ENCODE results near the gene KRT81.
"Not testable (repeated sequence)": the region's sequence is repeated elsewhere in the genome, so short reads cannot be mapped to it uniquely, and the experiment has no call there.

The KRT81 gene

DNA sequence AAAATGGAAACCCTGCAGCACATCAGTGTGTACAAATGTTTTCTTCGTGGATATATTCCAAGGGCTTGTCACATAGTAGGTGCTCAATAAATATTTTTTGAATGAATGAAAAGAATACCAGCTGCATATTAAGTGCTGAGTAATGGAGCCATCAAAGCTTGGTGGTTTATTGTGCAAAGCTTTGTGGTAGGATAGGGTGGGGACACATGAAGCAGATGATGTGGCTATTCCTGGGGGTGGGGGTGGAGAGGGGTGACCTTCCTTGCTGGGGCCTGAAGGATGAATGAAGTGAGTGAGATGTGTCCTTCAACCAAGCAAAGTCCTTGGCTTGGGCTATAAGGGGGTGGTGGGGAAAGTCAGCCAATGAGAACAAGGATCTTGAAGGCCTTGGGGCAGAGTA, 4.3 kb upstream of the KRT81 start:
- Histone ChIP-seq H3K4me3 (ENCODE audit: insufficient read depth in 1 of 2, low read depth in 1 of 2, low read length in 2 of 2) (no peak overlapping the region), H4K8ac (ENCODE audit: low read length) (no peak overlapping the region), H3K18ac (ENCODE audit: low read depth in 1 of 2, low read length in 2 of 2) (no peak overlapping the region), H3K23ac (ENCODE audit: low read length in 2 of 2) (no peak overlapping the region), H3K27me3 (ENCODE audit: control insufficient read depth in 1 of 2, insufficient read depth in 1 of 2, low read length in 2 of 2) (peaks cover 50 to 54% of the 10 kb centered on the region in 2 experiments), H3K4me2 (ENCODE audit: low read length, poor library complexity, severe bottlenecking) (no peak overlapping the region), H3K79me1 (replicated peaks; ENCODE audit: low read length, poor library complexity, severe bottlenecking) (no peaks in the 10 kb centered on the region), H2BK15ac (ENCODE audit: low read depth, poor library complexity, severe bottlenecking) (no peak overlapping the region), H2BK120ac (ENCODE audit: low read depth, low read length) (no peak overlapping the region), H3K36me3 (ENCODE audit: control insufficient read depth in 1 of 2, insufficient read depth in 2 of 2, low read depth in 1 of 2, low read length in 2 of 2) (no peaks in the 10 kb centered on the region), H3K14ac (ENCODE audit: low read length in 2 of 2) (no peak overlapping the region), H3K9ac (ENCODE audit: low read length) (no peak overlapping the region), H3K27ac (ENCODE audit: low read length, poor library complexity, severe bottlenecking) (no peak overlapping the region), H3K4me1 (ENCODE audit: control insufficient read depth, insufficient read depth, low read depth, low read length) (no peaks in the 10 kb centered on the region), H3K4ac (ENCODE audit: low read depth in 1 of 2, low read length in 2 of 2) (no peak overlapping the region), H2BK12ac (ENCODE audit: low read length in 2 of 2) (no peak overlapping the region), H4K91ac (ENCODE audit: low read length) (no peak overlapping the region), H2AK5ac (ENCODE audit: low read length, severe bottlenecking) (no peak overlapping the region), H2AFZ (ENCODE audit: low read depth, low read length) (no peak overlapping the region), H3K9me3 (ENCODE audit: control insufficient read depth, low read length) (no peaks in the 10 kb centered on the region), H2BK5ac (ENCODE audit: low read depth, low read length, poor library complexity, severe bottlenecking) (no peak overlapping the region)
- no peak for DNase-seq
- WGBS = 55% methylated on average over 1 of the region's 1 CpG

DNA sequence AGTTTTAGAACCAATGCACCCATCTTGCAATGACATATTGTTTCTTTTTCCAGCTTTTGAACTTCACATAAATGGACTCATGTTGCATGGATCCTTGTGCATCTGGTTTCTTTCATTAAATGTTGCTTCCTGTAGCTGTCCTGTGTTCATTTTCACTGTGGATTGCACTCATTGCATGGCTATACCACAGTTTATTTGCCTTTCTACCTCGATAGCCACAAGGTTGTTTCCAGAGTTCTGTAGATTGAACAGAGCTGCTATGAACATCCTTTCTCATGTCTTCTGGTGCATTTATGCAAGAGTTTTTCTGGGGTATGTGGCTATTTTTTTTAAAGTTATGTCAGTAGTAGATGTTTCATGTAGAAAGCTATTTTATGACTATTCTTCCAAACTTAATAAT, 3.5 kb upstream of the KRT81 start:
- H3K4me1 ChIP-seq (ENCODE audit: control insufficient read depth, insufficient read depth, low read depth, low read length) = no peaks in the 10 kb centered on the region
- DNase-seq = no peak
- H3K9ac ChIP-seq (ENCODE audit: low read length) = no peak overlapping the region
- H2AK5ac ChIP-seq (ENCODE audit: low read length, severe bottlenecking) = no peak overlapping the region
- no peak overlapping the region for H3K27ac ChIP-seq (ENCODE audit: low read length, poor library complexity, severe bottlenecking)
- no peak overlapping the region for H3K23ac ChIP-seq (ENCODE audit: low read length in 2 of 2)
- 29% methylated on average over 1 of the region's 1 CpG for WGBS
- H3K4me3 ChIP-seq (ENCODE audit: insufficient read depth in 1 of 2, low read depth in 1 of 2, low read length in 2 of 2) = no peak overlapping the region
- H2BK120ac ChIP-seq (ENCODE audit: low read depth, low read length) = no peak overlapping the region
- no peak overlapping the region for H3K14ac ChIP-seq (ENCODE audit: low read length in 2 of 2)
- no peaks in the 10 kb centered on the region for H3K36me3 ChIP-seq (ENCODE audit: control insufficient read depth in 1 of 2, insufficient read depth in 2 of 2, low read depth in 1 of 2, low read length in 2 of 2)
- H2BK15ac ChIP-seq (ENCODE audit: low read depth, poor library complexity, severe bottlenecking) = no peak overlapping the region
- H3K79me1 ChIP-seq (replicated peaks; ENCODE audit: low read length, poor library complexity, severe bottlenecking) = no peaks in the 10 kb centered on the region
- no peak overlapping the region for H3K18ac ChIP-seq (ENCODE audit: low read depth in 1 of 2, low read length in 2 of 2)
- no peak overlapping the region for H4K8ac ChIP-seq (ENCODE audit: low read length)
- no peak overlapping the region for H2AFZ ChIP-seq (ENCODE audit: low read depth, low read length)
- H3K4ac ChIP-seq (ENCODE audit: low read depth in 1 of 2, low read length in 2 of 2) = no peak overlapping the region
- no peaks in the 10 kb centered on the region for H3K9me3 ChIP-seq (ENCODE audit: control insufficient read depth, low read length)
- H3K27me3 ChIP-seq (ENCODE audit: control insufficient read depth in 1 of 2, insufficient read depth in 1 of 2, low read length in 2 of 2) = peaks cover 45 to 47% of the 10 kb centered on the region in 2 experiments
- no peak overlapping the region for H2BK5ac ChIP-seq (ENCODE audit: low read depth, low read length, poor library complexity, severe bottlenecking)
- no peak overlapping the region for H3K4me2 ChIP-seq (ENCODE audit: low read length, poor library complexity, severe bottlenecking)
- no peak overlapping the region for H4K91ac ChIP-seq (ENCODE audit: low read length)
- no peak overlapping the region for H2BK12ac ChIP-seq (ENCODE audit: low read length in 2 of 2)

DNA sequence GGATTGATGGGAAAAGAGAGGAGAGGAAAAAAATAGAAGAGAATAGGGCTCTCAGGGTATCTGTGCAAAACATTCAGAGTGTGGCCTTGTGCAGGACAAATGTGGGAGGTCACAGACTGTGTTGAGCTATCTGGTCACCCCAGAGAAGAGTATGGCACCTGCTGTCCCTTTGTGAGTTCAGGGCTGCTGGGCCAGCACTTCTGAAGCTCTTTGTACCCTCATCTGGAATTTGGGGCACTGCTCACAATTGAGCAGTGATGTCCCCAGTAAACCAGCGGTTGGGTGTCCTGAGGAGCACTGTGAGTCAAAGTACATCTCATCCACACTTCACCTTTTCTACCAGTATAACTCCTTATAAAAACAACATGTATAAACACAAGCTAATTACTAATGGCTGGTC, 2.6 kb upstream of the KRT81 start:
- H3K36me3 ChIP-seq (ENCODE audit: control insufficient read depth in 1 of 2, insufficient read depth in 2 of 2, low read depth in 1 of 2, low read length in 2 of 2) = no peaks in the 10 kb centered on the region
- H3K27ac ChIP-seq (ENCODE audit: low read length, poor library complexity, severe bottlenecking) = no peak overlapping the region
- no peak overlapping the region for H3K4ac ChIP-seq (ENCODE audit: low read depth in 1 of 2, low read length in 2 of 2)
- H2BK15ac ChIP-seq (ENCODE audit: low read depth, poor library complexity, severe bottlenecking) = no peak overlapping the region
- no peak overlapping the region for H2AK5ac ChIP-seq (ENCODE audit: low read length, severe bottlenecking)
- no peak overlapping the region for H2BK12ac ChIP-seq (ENCODE audit: low read length in 2 of 2)
- no peak overlapping the region for H3K23ac ChIP-seq (ENCODE audit: low read length in 2 of 2)
- peaks cover 43 to 45% of the 10 kb centered on the region in 2 experiments for H3K27me3 ChIP-seq (ENCODE audit: control insufficient read depth in 1 of 2, insufficient read depth in 1 of 2, low read length in 2 of 2)
- H3K18ac ChIP-seq (ENCODE audit: low read depth in 1 of 2, low read length in 2 of 2) = no peak overlapping the region
- no peaks in the 10 kb centered on the region for H3K4me1 ChIP-seq (ENCODE audit: control insufficient read depth, insufficient read depth, low read depth, low read length)
- H3K9ac ChIP-seq (ENCODE audit: low read length) = no peak overlapping the region
- H2BK120ac ChIP-seq (ENCODE audit: low read depth, low read length) = no peak overlapping the region
- no CpG with 5 or more reads among the region's 1 CpG for WGBS
- no peaks in the 10 kb centered on the region for H3K79me1 ChIP-seq (replicated peaks; ENCODE audit: low read length, poor library complexity, severe bottlenecking)
- DNase-seq = no peak
- no peak overlapping the region for H3K4me2 ChIP-seq (ENCODE audit: low read length, poor library complexity, severe bottlenecking)
- H2BK5ac ChIP-seq (ENCODE audit: low read depth, low read length, poor library complexity, severe bottlenecking) = no peak overlapping the region
- H2AFZ ChIP-seq (ENCODE audit: low read depth, low read length) = no peak overlapping the region
- H3K14ac ChIP-seq (ENCODE audit: low read length in 2 of 2) = no peak overlapping the region
- no peak overlapping the region for H3K4me3 ChIP-seq (ENCODE audit: insufficient read depth in 1 of 2, low read depth in 1 of 2, low read length in 2 of 2)
- no peaks in the 10 kb centered on the region for H3K9me3 ChIP-seq (ENCODE audit: control insufficient read depth, low read length)
- H4K8ac ChIP-seq (ENCODE audit: low read length) = no peak overlapping the region
- no peak overlapping the region for H4K91ac ChIP-seq (ENCODE audit: low read length)

DNA sequence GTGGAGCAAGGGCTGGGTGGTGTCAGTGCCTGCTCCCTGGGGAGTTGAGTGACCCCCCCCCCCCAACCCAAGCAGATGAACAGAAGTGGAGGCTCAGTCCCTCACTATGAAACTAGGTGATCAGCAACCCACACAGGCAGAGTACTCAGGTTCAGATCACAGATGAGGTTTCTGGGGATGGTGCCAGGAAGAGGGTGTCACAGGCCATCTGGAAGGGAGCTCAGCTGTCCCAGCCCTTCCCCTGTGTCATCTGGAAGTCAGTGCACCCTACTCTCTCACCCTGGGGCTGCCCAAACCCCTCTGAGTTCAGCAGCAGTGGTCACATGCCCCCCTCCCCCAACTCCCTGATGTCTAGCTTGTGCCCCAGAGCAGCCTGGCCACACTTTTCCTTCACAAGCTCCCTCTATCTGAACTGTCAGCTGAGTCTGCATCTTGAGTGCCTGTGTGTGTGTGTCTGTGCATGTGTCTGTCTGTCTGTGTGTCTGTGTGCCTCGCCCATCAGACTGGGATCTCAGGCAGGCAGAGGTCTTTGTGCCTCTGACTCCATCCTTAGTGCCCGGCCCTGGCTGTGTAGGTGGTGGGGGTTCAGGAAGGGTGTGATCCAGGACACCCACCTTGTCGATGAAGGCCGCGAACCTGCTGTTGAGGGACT, 725 bp downstream of the KRT81 start:
- H2BK120ac ChIP-seq (ENCODE audit: low read depth, low read length); H4K91ac ChIP-seq (ENCODE audit: low read length); H3K4me1 ChIP-seq (ENCODE audit: control insufficient read depth, insufficient read depth, low read depth, low read length); H3K18ac ChIP-seq (ENCODE audit: low read depth in 1 of 2, low read length in 2 of 2); H2BK15ac ChIP-seq (ENCODE audit: low read depth, poor library complexity, severe bottlenecking); H3K23ac ChIP-seq (ENCODE audit: low read length in 2 of 2); H3K36me3 ChIP-seq (ENCODE audit: control insufficient read depth in 1 of 2, insufficient read depth in 2 of 2, low read depth in 1 of 2, low read length in 2 of 2); H3K9ac ChIP-seq (ENCODE audit: low read length); H4K8ac ChIP-seq (ENCODE audit: low read length); H3K27ac ChIP-seq (ENCODE audit: low read length, poor library complexity, severe bottlenecking); H3K4me2 ChIP-seq (ENCODE audit: low read length, poor library complexity, severe bottlenecking); H3K4ac ChIP-seq (ENCODE audit: low read depth in 1 of 2, low read length in 2 of 2); H3K9me3 ChIP-seq (ENCODE audit: control insufficient read depth, low read length); H3K79me1 ChIP-seq (replicated peaks; ENCODE audit: low read length, poor library complexity, severe bottlenecking); H3K14ac ChIP-seq (ENCODE audit: low read length in 2 of 2); H2BK12ac ChIP-seq (ENCODE audit: low read length in 2 of 2); H2AFZ ChIP-seq (ENCODE audit: low read depth, low read length); H2BK5ac ChIP-seq (ENCODE audit: low read depth, low read length, poor library complexity, severe bottlenecking); H3K4me3 ChIP-seq (ENCODE audit: insufficient read depth in 1 of 2, low read depth in 1 of 2, low read length in 2 of 2); H2AK5ac ChIP-seq (ENCODE audit: low read length, severe bottlenecking); DNase-seq: not testable (repeated sequence)
- peaks cover 18 to 24% of the 10 kb centered on the region in 2 experiments for H3K27me3 ChIP-seq (ENCODE audit: control insufficient read depth in 1 of 2, insufficient read depth in 1 of 2, low read length in 2 of 2)
- WGBS = no CpG with 5 or more reads among the region's 5 CpGs
